ENCODE data around the gene LDHAL6A. TPM values are rescaled to one million over a fixed set of nuclear protein-coding genes. Genes with fewer than 3 reads are reported as not detected.

Gene LDHAL6A
- total RNA-seq, 2 donors from 2014 or later: not detected

GRCh38 chr11:18493310-18493709 lies 37.7 kb downstream of the LDHAL6A start:
- Mint-ChIP-seq H3K36me3 (ENCODE audit: insufficient read depth in 2 of 2) (peaks cover 3 to 17% of the 10 kb centered on the region in 2 donors), H3K9me3 (no peaks in the 10 kb centered on the region)

GRCh38 chr11:18495271-18495670 lies 39.6 kb downstream of the LDHAL6A start:
- Mint-ChIP-seq H3K27me3 (ENCODE audit: low read depth) (no peaks in the 10 kb centered on the region), H3K4me3 (no peak overlapping the region), H3K36me3 (ENCODE audit: insufficient read depth in 2 of 2) (peaks cover 8 to 25% of the 10 kb centered on the region in 2 donors), H3K9me3 (no peaks in the 10 kb centered on the region), H3K4me1 (ENCODE audit: low read depth) (no peaks in the 10 kb centered on the region), H3K27ac (peak overlapping the region; percentile 74)
- ATAC-seq (replicated peaks in 1 of 2) (no peak), DNase-seq (no peak)

More at GRCh38 chr11:18493310-18493709, 37.7 kb downstream of the LDHAL6A start:
- no peak overlapping the region for H3K4me3 Mint-ChIP-seq
- no peak for DNase-seq
- no peaks in the 10 kb centered on the region for H3K4me1 Mint-ChIP-seq (ENCODE audit: low read depth)
- ATAC-seq (replicated peaks in 1 of 2): no peak
- no peaks in the 10 kb centered on the region for H3K27me3 Mint-ChIP-seq (ENCODE audit: low read depth)
- peak overlapping the region; percentile 77 for H3K27ac Mint-ChIP-seq

GRCh38 chr11:18495703-18496102 lies 40.0 kb downstream of the LDHAL6A start:
- H3K27me3 Mint-ChIP-seq (ENCODE audit: low read depth): no peaks in the 10 kb centered on the region
- no peak for DNase-seq

GRCh38 chr11:18498039-18498438 lies 42.4 kb downstream of the LDHAL6A start:
- no peaks in the 10 kb centered on the region for H3K27me3 Mint-ChIP-seq (ENCODE audit: low read depth)
- no peak overlapping the region for H3K4me3 Mint-ChIP-seq
- peaks cover 9 to 35% of the 10 kb centered on the region in 2 donors for H3K36me3 Mint-ChIP-seq (ENCODE audit: insufficient read depth in 2 of 2)
- no peaks in the 10 kb centered on the region for H3K4me1 Mint-ChIP-seq (ENCODE audit: low read depth)
- peak overlapping the region; percentile 35 for H3K27ac Mint-ChIP-seq
- DNase-seq (no peak), ATAC-seq (replicated peaks in 1 of 2) (no peak)
- H3K9me3 Mint-ChIP-seq: no peaks in the 10 kb centered on the region

More at GRCh38 chr11:18495703-18496102, 40.0 kb downstream of the LDHAL6A start:
- peaks cover 8 to 27% of the 10 kb centered on the region in 2 donors for H3K36me3 Mint-ChIP-seq (ENCODE audit: insufficient read depth in 2 of 2)
- H3K9me3 Mint-ChIP-seq: no peaks in the 10 kb centered on the region
- no peaks in the 10 kb centered on the region for H3K4me1 Mint-ChIP-seq (ENCODE audit: low read depth)
- H3K27ac Mint-ChIP-seq: peak overlapping the region; percentile 54
- no peak for ATAC-seq (replicated peaks in 1 of 2)
- no peak overlapping the region for H3K4me3 Mint-ChIP-seq

GRCh38 chr11:18501629-18502028 lies 46.0 kb downstream of the LDHAL6A start:
- no peak for DNase-seq
- Mint-ChIP-seq H3K4me3 (no peak overlapping the region), H3K36me3 (ENCODE audit: insufficient read depth in 2 of 2) (peaks cover 9 to 28% of the 10 kb centered on the region in 2 donors), H3K27me3 (ENCODE audit: low read depth) (no peaks in the 10 kb centered on the region), H3K4me1 (ENCODE audit: low read depth) (no peaks in the 10 kb centered on the region), H3K9me3 (no peaks in the 10 kb centered on the region), H3K27ac (peak overlapping the region; percentile 18)
- ATAC-seq (replicated peaks in 1 of 2): no peak

GRCh38 chr11:18502352-18502751 lies 46.7 kb downstream of the LDHAL6A start:
- no peak for DNase-seq
- no peak for ATAC-seq (replicated peaks in 1 of 2)
- H3K27me3 Mint-ChIP-seq (ENCODE audit: low read depth): no peaks in the 10 kb centered on the region
- peak overlapping the region; percentile 25 for H3K27ac Mint-ChIP-seq
- H3K36me3 Mint-ChIP-seq (ENCODE audit: insufficient read depth in 2 of 2): peaks cover 11 to 29% of the 10 kb centered on the region in 2 donors
- H3K4me1 Mint-ChIP-seq (ENCODE audit: low read depth): no peaks in the 10 kb centered on the region
- H3K9me3 Mint-ChIP-seq: no peaks in the 10 kb centered on the region
- H3K4me3 Mint-ChIP-seq: no peak overlapping the region

- ATAC-seq (replicated peaks in 1 of 2): no peak
- peaks cover 3 to 7% of the 10 kb centered on the region in 2 donors for H3K36me3 Mint-ChIP-seq (ENCODE audit: insufficient read depth in 2 of 2)
- H3K4me3 Mint-ChIP-seq: no peak overlapping the region
These were observed 65.5 kb downstream of the LDHAL6A start for GRCh38 chr11:18521122-18521521.

GRCh38 chr11:18522388-18522787 lies 66.7 kb downstream of the LDHAL6A start:
- H3K36me3 Mint-ChIP-seq (ENCODE audit: insufficient read depth in 2 of 2): peaks cover 6 to 9% of the 10 kb centered on the region in 2 donors

More at GRCh38 chr11:18521122-18521521, 65.5 kb downstream of the LDHAL6A start:
- no peak for DNase-seq
- Mint-ChIP-seq H3K9me3 (no peaks in the 10 kb centered on the region), H3K27me3 (ENCODE audit: low read depth) (no peaks in the 10 kb centered on the region), H3K27ac (no peak overlapping the region), H3K4me1 (ENCODE audit: low read depth) (peaks cover 41% of the 10 kb centered on the region)

GRCh38 chr11:18523084-18523483 lies 67.4 kb downstream of the LDHAL6A start:
- Mint-ChIP-seq H3K36me3 (ENCODE audit: insufficient read depth in 2 of 2) (peaks cover 6 to 9% of the 10 kb centered on the region in 2 donors), H3K4me1 (ENCODE audit: low read depth) (peaks cover 49% of the 10 kb centered on the region)

More at GRCh38 chr11:18522388-18522787, 66.7 kb downstream of the LDHAL6A start:
- no peaks in the 10 kb centered on the region for H3K27me3 Mint-ChIP-seq (ENCODE audit: low read depth)
- no peak for ATAC-seq (replicated peaks in 1 of 2)
- no peak overlapping the region for H3K4me3 Mint-ChIP-seq
- no peaks in the 10 kb centered on the region for H3K9me3 Mint-ChIP-seq
- peak overlapping the region; percentile 25 for H3K27ac Mint-ChIP-seq
- DNase-seq: no peak
- peaks cover 42% of the 10 kb centered on the region for H3K4me1 Mint-ChIP-seq (ENCODE audit: low read depth)

GRCh38 chr11:18524248-18524647 lies 68.6 kb downstream of the LDHAL6A start:
- no peaks in the 10 kb centered on the region for H3K27me3 Mint-ChIP-seq (ENCODE audit: low read depth)
- H3K36me3 Mint-ChIP-seq (ENCODE audit: insufficient read depth in 2 of 2): peaks cover 6 to 9% of the 10 kb centered on the region in 2 donors
- peak overlapping the region; percentile 48 for H3K27ac Mint-ChIP-seq
- peaks cover 49% of the 10 kb centered on the region for H3K4me1 Mint-ChIP-seq (ENCODE audit: low read depth)
- H3K9me3 Mint-ChIP-seq: no peaks in the 10 kb centered on the region
- ATAC-seq (replicated peaks in 1 of 2): no peak
- no peak for DNase-seq
- no peak overlapping the region for H3K4me3 Mint-ChIP-seq

More at GRCh38 chr11:18523084-18523483, 67.4 kb downstream of the LDHAL6A start:
- no peak for ATAC-seq (replicated peaks in 1 of 2)
- Mint-ChIP-seq H3K4me3 (no peak overlapping the region), H3K27ac (no peak overlapping the region), H3K27me3 (ENCODE audit: low read depth) (no peaks in the 10 kb centered on the region), H3K9me3 (no peaks in the 10 kb centered on the region)
- no peak for DNase-seq

- no peak for DNase-seq
- Mint-ChIP-seq H3K4me3 (peak overlapping the region; percentile 99 to 100), H3K27ac (peak overlapping the region; percentile 99), H3K27me3 (ENCODE audit: low read depth) (no peaks in the 10 kb centered on the region), H3K4me1 (ENCODE audit: low read depth) (peaks cover 41% of the 10 kb centered on the region), H3K9me3 (no peaks in the 10 kb centered on the region), H3K36me3 (ENCODE audit: insufficient read depth in 2 of 2) (peaks cover 6 to 9% of the 10 kb centered on the region in 2 donors)
- ATAC-seq (replicated peaks in 1 of 2): no peak
These were observed 70.5 kb downstream of the LDHAL6A start for GRCh38 chr11:18526130-18526520.

- H3K27me3 Mint-ChIP-seq (ENCODE audit: low read depth): no peaks in the 10 kb centered on the region
- ATAC-seq (replicated peaks in 1 of 2): peak; percentile 95 to 96
- H3K9me3 Mint-ChIP-seq: no peaks in the 10 kb centered on the region
- peak within 1 kb of the TSS; percentile 99 for H3K27ac Mint-ChIP-seq
- peaks cover 6 to 9% of the 10 kb centered on the region in 2 donors for H3K36me3 Mint-ChIP-seq (ENCODE audit: insufficient read depth in 2 of 2)
- DNase-seq: peak; percentile 93 to 97
- peaks cover 45% of the 10 kb centered on the region for H3K4me1 Mint-ChIP-seq (ENCODE audit: low read depth)
- H3K4me3 Mint-ChIP-seq: peak within 1 kb of the TSS; percentile 99 to 100
These were observed 71.1 kb downstream of the LDHAL6A start, which contains the start of gene TSG101 for GRCh38 chr11:18526521-18527296. Gene TSG101, minus strand, starts transcription at chr11:18526942. Its CDS starts 126 bp downstream, at chr11:18526816.

GRCh38 chr11:18527512-18527911 lies 71.9 kb downstream of the LDHAL6A start:
- Mint-ChIP-seq H3K9me3 (no peaks in the 10 kb centered on the region), H3K4me3 (peak overlapping the region; percentile 99 to 100), H3K27me3 (ENCODE audit: low read depth) (no peaks in the 10 kb centered on the region), H3K4me1 (ENCODE audit: low read depth) (peaks cover 38% of the 10 kb centered on the region), H3K36me3 (ENCODE audit: insufficient read depth in 2 of 2) (peaks cover 3 to 4% of the 10 kb centered on the region in 2 donors), H3K27ac (peak overlapping the region; percentile 99)
- ATAC-seq (replicated peaks in 1 of 2) (no peak), DNase-seq (no peak)

Measured in activated T-cell treated with anti-CD3 and anti-CD28 coated beads, Interleukin-2, amount 50 U/mL, for 72 hours (primary cell).